Right lobe of liver (tissue), 6 donors: Measurements from ENCODE around the gene B3GALT6. TPM values are rescaled to one million over a fixed set of nuclear protein-coding genes. Genes with fewer than 3 reads are reported as not detected.

ENCODE experiments used
- ATAC-seq, 4 donors: fragments of 200-7000 bp; cut with Tn5 transposase; one replicate each; pipeline ENCODE4 v1.9.1; 2020; ENCODE audit warnings: mild to moderate bottlenecking in 4 of 4, moderate library complexity in 4 of 4
- DNase-seq, 3 donors: peaks; one replicate each; pipeline ENCODE4 v3.0.0-alpha.2; 2020
- H3K27ac ChIP-seq, 3 donors: fragments of 200-600 bp; one replicate each; pipeline ENCODE4 v1.8.0; 2022
- H3K27me3 ChIP-seq, 2 donors: fragments of 200-600 bp; one replicate each; pipeline ENCODE4 v1.8.0; 2022
- H3K36me3 ChIP-seq, 4 donors: fragments of 200-600 bp; sonication (generic) in 1 of 4; one replicate each; pipeline versions ENCODE4 v1.5.1 to v1.8.0; 2017 to 2022; ENCODE audit warnings: control low read depth in 1 of 4
- H3K4me1 ChIP-seq, 4 donors: fragments of 200-600 bp; sonication (generic) in 1 of 4; one replicate each; pipeline versions ENCODE4 v1.5.1 to v1.8.0; 2017 to 2022; ENCODE audit warnings: control low read depth in 1 of 4
- H3K4me3 ChIP-seq, 3 donors: fragments of 200-600 bp; one replicate each; pipeline ENCODE4 v1.8.0; 2022
- H3K9me3 ChIP-seq, 4 donors: fragments of 200-600 bp; sonication (generic) in 1 of 4; one replicate each; pipeline versions ENCODE4 v1.5.1 to v1.8.0; 2017 to 2022; ENCODE audit warnings: control low read depth in 1 of 4
- POLR2A ChIP-seq: fragments of 450-650 bp; IDR thresholded peaks from one replicate; pipeline ENCODE4 v1.6.1; 2017; ENCODE audit warnings: antibody characterized with exemption, mild to moderate bottlenecking
- WGBS: methylation state at CpG from one replicate; pipeline ENCODE4 v1.1.6; 2018; ENCODE audit warnings: low coverage, low lambda C conversion rate; ENCODE audit not compliant: insufficient coverage; ENCODE audit errors: missing lambda C conversion rate; 5-methylcytosine and 5-hydroxymethylcytosine counted together
- intact Hi-C, 2 donors: fragments of 100-400 bp; cut with DNase I; formaldehyde crosslinking; loops; one replicate each; pipeline versions ENCODE4 v1.11.2 to v1.14.1; 2022
- total RNA-seq, 6 experiments: library from RNA; depleted of rRNA in 2 of 6; stranded (reverse); fragments of >200 nt in 2 of 6; fragmentation: NEBNext Ultra II Directional in 3 of 6; extraction: Animal tissue kit (Norgen Biotek cat#: 25700) in 3 of 6; gene quantifications; one replicate each; pipeline versions ENCODE4 v1.1.0 to v1.2.4, GENCODE V29; 2016 to 2023
- TF ChIP-seq, protein P1 (sequence below), 4 donors: fragments of 200-600 bp in 3 of 4; fragments of 450-650 bp in 1 of 4; IDR thresholded peaks; one replicate each; pipeline versions ENCODE4 v1.5.1 to v1.8.0; 2016 to 2022; ENCODE audit warnings: antibody characterized with exemption in 4 of 4, mild to moderate bottlenecking in 2 of 4
- donor health status: DM: no; HTN: yes; CAD: no.
- donor health status: DM: no; HTN: no; CAD: no.
- donor health status: DM: no; HTN: no; CAD: no.
- donor health status: DM: no; HTN: yes; CAD: no.
- donor health status: DM: no; HTN: yes; CAD: no.

The B3GALT6 gene
- total RNA-seq, 6 experiments from 2014 or later: 6.3 to 14.3 (median 7.8) TPM

DNA sequence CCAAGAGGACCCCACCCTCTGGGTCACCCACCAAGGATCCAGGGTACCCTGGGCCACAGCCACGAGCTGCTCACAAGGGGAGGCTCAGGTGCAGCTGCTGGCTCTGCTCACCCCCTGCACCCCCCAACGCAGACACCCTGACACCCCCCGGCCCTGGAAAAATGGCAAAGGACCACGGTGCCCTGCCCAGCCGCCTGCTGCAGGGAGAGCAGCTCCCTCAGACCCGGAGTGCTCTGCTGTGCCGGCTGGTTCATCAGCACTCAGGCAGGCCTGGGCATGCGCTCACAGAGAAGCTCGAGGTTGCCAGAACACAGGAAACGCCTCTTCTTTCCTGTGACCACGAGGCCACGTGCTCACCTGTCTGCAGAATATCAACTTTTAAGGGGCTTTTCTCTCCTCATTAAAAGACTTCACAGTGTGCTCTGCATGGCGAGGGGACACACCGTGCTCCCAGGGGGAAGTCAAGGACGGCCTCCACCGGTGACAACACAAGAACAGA lies 18.8 kb downstream of the B3GALT6 start:
- H3K9me3 ChIP-seq: no peaks in the 10 kb centered on the region
- no peaks in the 10 kb centered on the region for H3K27me3 ChIP-seq
- no peak overlapping the region for H3K27ac ChIP-seq
- intact Hi-C loops: no loop called here
- TF ChIP-seq, protein P1, sequence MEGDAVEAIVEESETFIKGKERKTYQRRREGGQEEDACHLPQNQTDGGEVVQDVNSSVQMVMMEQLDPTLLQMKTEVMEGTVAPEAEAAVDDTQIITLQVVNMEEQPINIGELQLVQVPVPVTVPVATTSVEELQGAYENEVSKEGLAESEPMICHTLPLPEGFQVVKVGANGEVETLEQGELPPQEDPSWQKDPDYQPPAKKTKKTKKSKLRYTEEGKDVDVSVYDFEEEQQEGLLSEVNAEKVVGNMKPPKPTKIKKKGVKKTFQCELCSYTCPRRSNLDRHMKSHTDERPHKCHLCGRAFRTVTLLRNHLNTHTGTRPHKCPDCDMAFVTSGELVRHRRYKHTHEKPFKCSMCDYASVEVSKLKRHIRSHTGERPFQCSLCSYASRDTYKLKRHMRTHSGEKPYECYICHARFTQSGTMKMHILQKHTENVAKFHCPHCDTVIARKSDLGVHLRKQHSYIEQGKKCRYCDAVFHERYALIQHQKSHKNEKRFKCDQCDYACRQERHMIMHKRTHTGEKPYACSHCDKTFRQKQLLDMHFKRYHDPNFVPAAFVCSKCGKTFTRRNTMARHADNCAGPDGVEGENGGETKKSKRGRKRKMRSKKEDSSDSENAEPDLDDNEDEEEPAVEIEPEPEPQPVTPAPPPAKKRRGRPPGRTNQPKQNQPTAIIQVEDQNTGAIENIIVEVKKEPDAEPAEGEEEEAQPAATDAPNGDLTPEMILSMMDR (IDR thresholded peaks at IDR 0.05): no peak
- TF ChIP-seq POLR2A: no peak
- DNase-seq (peak in 2 of 3 donors; percentile 25 to 50), ATAC-seq (peak; percentile 5 to 48 (median 25))
- no peak overlapping the region for H3K4me3 ChIP-seq
- H3K4me1 ChIP-seq: no peaks in the 10 kb centered on the region
- 72% methylated on average over 11 of the region's 16 CpGs for WGBS
- peaks cover 0 to 24% (median 8%) of the 10 kb centered on the region in 4 donors for H3K36me3 ChIP-seq

DNA sequence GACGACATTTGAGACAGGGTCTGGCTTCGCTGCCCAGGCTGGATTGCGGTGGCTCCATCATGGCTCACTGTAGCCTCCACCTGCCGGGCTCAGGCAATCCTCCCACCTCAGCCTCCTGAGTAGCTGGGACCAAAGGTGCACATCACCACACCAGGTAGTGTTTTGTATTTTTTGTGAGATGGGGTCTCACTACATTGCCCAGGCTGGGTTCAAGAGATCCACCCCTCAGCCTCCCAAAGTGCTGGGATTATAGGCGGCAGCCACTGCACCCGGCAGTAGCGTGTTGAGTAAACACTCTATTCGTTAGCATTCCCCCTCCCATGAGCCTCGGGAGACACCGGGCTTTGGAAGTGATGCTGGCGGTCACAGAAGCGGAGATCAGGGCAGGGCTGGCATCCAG lies 21.3 kb downstream of the B3GALT6 start:
- TF ChIP-seq POLR2A: no peak
- TF ChIP-seq, protein P1 (IDR thresholded peaks at IDR 0.05): no peak
- no peaks in the 10 kb centered on the region for H3K4me1 ChIP-seq
- 77% methylated on average over 10 of the region's 12 CpGs for WGBS
- no peak overlapping the region for H3K4me3 ChIP-seq
- no peaks in the 10 kb centered on the region for H3K9me3 ChIP-seq
- DNase-seq: no peak
- H3K27me3 ChIP-seq: no peaks in the 10 kb centered on the region
- intact Hi-C loops: no loop called here
- peaks cover 0 to 34% (median 11%) of the 10 kb centered on the region in 4 donors for H3K36me3 ChIP-seq
- ATAC-seq: no peak
- no peak overlapping the region for H3K27ac ChIP-seq

DNA sequence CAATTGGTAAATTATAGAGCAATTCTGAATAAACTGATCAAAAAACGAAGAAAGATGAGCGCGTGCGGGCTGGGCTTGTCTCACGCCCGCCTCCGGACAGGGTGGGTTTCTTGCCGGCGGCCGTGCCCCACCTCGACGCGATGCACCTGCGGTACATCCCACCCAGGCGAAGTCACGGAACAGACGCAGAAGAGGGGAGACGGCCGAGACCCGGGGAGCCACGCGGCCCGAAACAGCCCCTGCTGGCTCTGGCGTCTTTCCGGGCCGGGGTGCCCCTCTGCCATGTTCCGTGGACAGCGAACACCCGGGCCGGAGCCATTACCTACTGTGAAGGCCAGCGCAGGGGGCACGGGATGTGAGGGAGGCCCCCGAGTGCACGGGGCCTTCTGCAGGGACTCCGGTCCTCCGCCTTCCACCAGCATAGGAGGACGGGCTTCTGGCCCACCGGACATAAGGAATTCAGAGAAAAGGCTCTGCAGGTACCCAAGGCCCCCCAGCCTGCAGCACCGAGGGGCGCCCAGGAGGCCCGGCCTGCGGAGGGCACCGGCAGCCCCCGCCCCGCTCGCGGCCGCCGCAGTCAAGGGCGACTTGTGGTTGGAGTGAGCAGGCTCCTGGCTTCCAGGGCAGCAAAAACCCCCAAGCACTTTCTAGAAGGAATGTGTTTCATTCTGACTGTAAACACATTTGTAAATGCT lies 22.1 kb downstream of the B3GALT6 start:
- Histone ChIP-seq H3K4me1 (no peaks in the 10 kb centered on the region), H3K27me3 (no peaks in the 10 kb centered on the region), H3K27ac (no peak overlapping the region), H3K9me3 (no peaks in the 10 kb centered on the region), H3K36me3 (peaks cover 0 to 34% (median 11%) of the 10 kb centered on the region in 4 donors), H3K4me3 (no peak overlapping the region)
- intact Hi-C loops: no loop called here
- no peak for DNase-seq
- TF ChIP-seq POLR2A: no peak
- TF ChIP-seq, protein P1 (IDR thresholded peaks at IDR 0.05): no peak
- WGBS: 90% methylated on average over 14 of the region's 50 CpGs
- ATAC-seq: no peak

DNA sequence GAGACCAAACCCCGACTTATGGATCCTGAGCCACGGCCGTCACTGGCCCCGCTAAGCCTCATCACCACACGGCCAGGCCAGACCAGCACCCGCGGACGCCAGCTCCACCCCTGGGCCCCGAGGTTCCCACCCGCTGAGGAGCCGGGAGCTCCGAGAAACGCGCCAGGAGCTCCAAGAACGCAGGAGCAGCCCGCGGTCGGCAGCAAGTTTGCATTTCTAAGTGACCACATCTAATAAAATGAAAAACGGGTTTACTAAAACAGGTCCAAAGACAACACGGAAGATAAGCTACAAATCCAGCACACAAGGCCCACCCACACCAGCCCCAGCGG lies 22.6 kb downstream of the B3GALT6 start:
- Histone ChIP-seq H3K4me3 (no peak overlapping the region), H3K4me1 (no peaks in the 10 kb centered on the region), H3K9me3 (no peaks in the 10 kb centered on the region), H3K27me3 (no peaks in the 10 kb centered on the region), H3K36me3 (peaks cover 0 to 34% (median 11%) of the 10 kb centered on the region in 4 donors), H3K27ac (no peak overlapping the region)
- WGBS: 89% methylated on average over 12 of the region's 21 CpGs
- DNase-seq: no peak
- no peak for ATAC-seq
- intact Hi-C loops: no loop called here
- TF ChIP-seq, protein P1 (IDR thresholded peaks at IDR 0.05): no peak
- TF ChIP-seq POLR2A: no peak
